ENCODE data around the gene ACSM4. TPM values are rescaled to one million over a fixed set of nuclear protein-coding genes. Genes with fewer than 3 reads are reported as not detected.

Gene ACSM4
- total and polyA plus RNA-seq, 9 of the 15 experiments (the other 6 are each of a cell fraction or from before 2014, with no cell fraction given) = not detected

GRCh38 chr12:7293670-7294069, 10.2 kb upstream of the ACSM4 start:
- H3K27me3 ChIP-seq (ENCODE audit: control insufficient read depth in 2 of 2, insufficient read depth in 2 of 2, low read length in 2 of 2) = no peaks in the 10 kb centered on the region
- in situ Hi-C loops (cut with MboI) = no loop called here
- POLR2A ChIA-PET = interaction anchor here (0.9 to 1.0 kb wide), 2 partner anchors 11 to 17 kb away, joined by 3 to 5 read pairs; no protein-coding TSS in a partner anchor
- peak overlapping the region; percentile 44; the same call in 1 of the 2 replicates for H2AFZ ChIP-seq (ENCODE audit: low read depth, low read length)
- H3K9me1 ChIP-seq (ENCODE audit: control insufficient read depth, insufficient read depth, low read length) = no peaks in the 10 kb centered on the region
- intact Hi-C loops (cut with micrococcal nuclease) = loop anchor here (1.0 kb wide), 1 partner anchor 9 kb away; no protein-coding TSS in a partner anchor
- peak; percentile 69 to 89 (median 79) for DNase-seq (ENCODE audit: extremely low read depth in 1 of 4, low spot score in 3 of 4)
- H4K20me1 ChIP-seq (replicated peaks; ENCODE audit: control insufficient read depth, insufficient read depth, low read length) = no peaks in the 10 kb centered on the region
- no peak overlapping the region for H3K4me3 ChIP-seq
- H3K27ac ChIP-seq (ENCODE audit: extremely low read depth, low read depth, low read length) = peak overlapping the region; percentile 72
- H3K79me2 ChIP-seq (ENCODE audit: control insufficient read depth, insufficient read depth, low read length) = no peaks in the 10 kb centered on the region
- CTCF ChIA-PET (ENCODE audit: low intra/inter-chr PET ratio) = no interaction called here
- H3K4me2 ChIP-seq (ENCODE audit: insufficient read depth, low read length) = peak overlapping the region; percentile 43
- peak; percentile 89 for ATAC-seq
- peaks cover 0 to 52% of the 10 kb centered on the region in 2 experiments; a peak in 3 of 5 replicates for H3K4me1 ChIP-seq (replicated peaks in 1 of 2; ENCODE audit: control insufficient read depth in 2 of 2, insufficient read depth in 2 of 2, low read length in 2 of 2)
- peak; percentile 99 for FAIRE-seq
- H3K9me3 ChIP-seq (replicated peaks; ENCODE audit: control insufficient read depth, insufficient read depth, low read depth, low read length) = no peaks in the 10 kb centered on the region; the same call in 1 of the 2 replicates
- H3K36me3 ChIP-seq (ENCODE audit: control insufficient read depth, insufficient read depth, low read length) = no peaks in the 10 kb centered on the region
- no TSS peak for BruUV-seq (replicated peaks)
- 0% methylated on average over 1 of the region's 1 CpG for WGBS (ENCODE audit: insufficient coverage, low coverage, missing lambda C conversion rate)
- H3K9ac ChIP-seq (ENCODE audit: insufficient read depth in 1 of 2, low read depth in 2 of 2, low read length in 2 of 2) = peak overlapping the region in 1 of 2 experiments; percentile 55; a peak in 2 of 4 replicates
- peak; percentile 61; the same call in 1 of the 2 replicates for TF ChIP-seq FOXA1 (IDR thresholded peaks at IDR 0.05; ENCODE audit: borderline replicate concordance)
- peak; percentile 54 to 58; a peak in 2 of 4 replicates for TF ChIP-seq TRIM24 (IDR thresholded peaks at IDR 0.05)
- TF ChIP-seq ATF2 (CRISPR knock-in tag; IDR thresholded peaks at IDR 0.05) = no peak
- peak; percentile 87 for TF ChIP-seq CBFA2T2 (conservative IDR thresholded peaks at IDR 0.05)
- TF ChIP-seq SOX6 (IDR thresholded peaks at IDR 0.05) = peak; percentile 97
- 0 out of 2 replicates have a peak, but pooled peaks have one; percentile 26 for TF ChIP-seq JUN (IDR thresholded peaks at IDR 0.05; ENCODE audit: borderline replicate concordance, low read depth, low read length)
- no peak for TF ChIP-seq JUN (CRISPR knock-in tag; IDR thresholded peaks at IDR 0.05; ENCODE audit: borderline replicate concordance)
- no peak for TF ChIP-seq HDAC3 (IDR thresholded peaks at IDR 0.05; ENCODE audit: borderline replicate concordance, partially characterized antibody)
- TF ChIP-seq ARHGAP35 (IDR thresholded peaks at IDR 0.05; ENCODE audit: partially characterized antibody) = no peak
- TF ChIP-seq STAT6 (CRISPR knock-in tag; IDR thresholded peaks at IDR 0.05) = no peak
- TF ChIP-seq POLR3G (IDR thresholded peaks at IDR 0.05; ENCODE audit: extremely low read depth, insufficient read length, insufficient replicate concordance) = no peak
- TF ChIP-seq LEF1 (IDR thresholded peaks at IDR 0.05) = peak; percentile 93
- TF ChIP-seq ATF3 (IDR thresholded peaks at IDR 0.05) = peak; percentile 88
- no peak for TF ChIP-seq ATF3 (CRISPR knock-in tag; conservative IDR thresholded peaks at IDR 0.05)
- no peak for TF ChIP-seq YBX1 (IDR thresholded peaks at IDR 0.05)
- TF ChIP-seq NFIC (IDR thresholded peaks at IDR 0.05) = peak; percentile 82
- TF ChIP-seq PYGO2 (tag; IDR thresholded peaks at IDR 0.05) = 0 out of 2 replicates have a peak, but pooled peaks have one; percentile 30
